Measurements from ENCODE around the gene SUPT7L.
A peak's percentile ranks its signal among the peaks of the same experiment; 100 is the strongest.
"Not testable (repeated sequence)": the region's sequence is repeated elsewhere in the genome, so short reads cannot be mapped to it uniquely, and the experiment has no call there.

The SUPT7L gene

DNA sequence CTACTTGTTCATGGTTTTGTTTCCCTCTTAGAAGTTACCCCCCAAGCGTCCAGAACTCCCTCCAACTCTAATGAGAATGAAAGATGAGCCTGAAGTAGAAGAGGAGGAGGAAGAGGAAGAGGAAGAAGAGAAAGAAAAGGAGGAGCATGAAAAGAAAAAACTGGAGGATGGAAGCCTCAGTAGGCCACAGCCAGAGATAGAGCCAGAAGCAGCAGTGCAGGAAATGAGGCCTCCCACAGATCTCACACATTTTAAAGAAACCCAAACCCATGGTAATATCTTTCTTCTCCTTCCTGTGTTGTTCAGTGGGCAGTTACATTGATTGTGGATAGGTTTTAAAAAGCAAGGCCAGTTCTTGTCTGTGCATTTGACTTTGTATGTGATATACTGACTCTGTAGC is 21.6 kb upstream of the SUPT7L start:
- not testable (repeated sequence) for DNase-seq

DNA sequence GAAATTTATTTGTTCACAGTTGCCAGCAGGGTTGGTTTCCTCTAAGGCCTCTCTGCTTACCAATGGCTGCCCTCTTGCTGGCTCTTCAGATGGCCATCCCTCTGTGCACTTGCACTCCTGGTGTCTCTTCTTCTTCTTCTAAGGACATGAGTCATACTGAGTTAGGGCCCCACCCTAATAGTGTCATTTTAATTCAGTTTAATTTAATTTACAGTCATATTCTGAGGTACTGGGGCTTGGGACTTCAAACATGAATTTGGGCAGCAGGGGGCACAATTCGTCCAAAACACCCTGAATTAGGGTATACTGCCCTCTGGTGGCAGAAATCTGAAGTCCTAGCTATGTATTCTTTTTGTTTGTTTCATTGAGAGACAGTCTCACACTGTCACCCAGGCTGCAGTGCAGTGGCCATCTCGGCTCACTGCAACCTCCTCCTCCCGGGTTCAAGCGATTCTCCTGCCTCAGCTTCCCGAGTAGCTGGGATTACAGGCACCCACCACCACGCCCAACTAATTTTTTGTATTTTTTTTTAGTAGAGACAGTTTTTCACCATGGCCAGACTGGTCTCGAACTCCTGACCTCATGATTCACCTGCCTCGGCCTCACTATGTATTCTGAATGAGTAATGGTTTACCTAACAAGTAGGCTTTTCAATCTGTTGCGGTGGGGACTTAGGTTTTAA is 20.1 kb upstream of the SUPT7L start:
- peak; percentile 75 for DNase-seq

- not testable (repeated sequence) for DNase-seq
Measured at GRCh38 chr2:27682334-27682771, 18.9 kb upstream of the SUPT7L start.

DNA sequence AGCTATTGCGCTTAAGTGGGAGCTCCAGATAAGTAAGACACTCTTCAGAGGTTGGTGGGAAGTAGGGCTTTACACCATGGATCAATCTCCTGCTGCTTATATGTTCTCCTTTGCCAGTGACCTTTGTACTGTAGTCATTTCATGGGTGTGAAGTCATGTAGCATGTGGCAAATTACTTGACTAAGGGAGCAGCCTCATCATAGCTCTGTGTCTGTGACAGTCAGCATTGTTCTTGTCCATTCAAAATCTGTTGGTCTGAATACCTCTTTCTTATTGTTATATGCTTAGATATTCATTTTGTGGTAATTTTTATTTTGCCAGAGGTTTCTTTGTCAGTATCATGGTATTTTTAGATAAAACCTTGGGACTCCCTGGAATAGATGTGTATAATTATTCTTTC is 18.4 kb upstream of the SUPT7L start:
- DNase-seq, result no peak

DNA sequence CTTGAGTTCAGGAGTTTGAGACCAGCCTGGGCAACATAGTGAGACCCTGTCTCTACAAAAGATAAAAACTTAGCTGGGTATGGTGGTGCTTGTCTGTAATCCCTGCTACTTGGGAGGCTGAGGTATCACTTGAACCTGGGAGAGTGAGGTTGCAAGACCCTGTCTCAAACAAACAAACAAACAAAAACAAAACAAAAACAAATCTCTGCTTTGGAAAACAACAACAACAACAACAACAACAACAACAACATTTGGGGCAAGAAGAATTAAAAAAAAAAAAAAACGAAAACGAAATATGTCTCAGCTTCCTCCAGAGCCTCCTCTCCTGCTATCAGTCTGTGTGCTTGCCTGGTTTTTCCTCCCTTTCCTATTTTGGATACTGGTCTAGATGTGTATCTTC is 17.2 kb upstream of the SUPT7L start:
- no peak for DNase-seq

DNA sequence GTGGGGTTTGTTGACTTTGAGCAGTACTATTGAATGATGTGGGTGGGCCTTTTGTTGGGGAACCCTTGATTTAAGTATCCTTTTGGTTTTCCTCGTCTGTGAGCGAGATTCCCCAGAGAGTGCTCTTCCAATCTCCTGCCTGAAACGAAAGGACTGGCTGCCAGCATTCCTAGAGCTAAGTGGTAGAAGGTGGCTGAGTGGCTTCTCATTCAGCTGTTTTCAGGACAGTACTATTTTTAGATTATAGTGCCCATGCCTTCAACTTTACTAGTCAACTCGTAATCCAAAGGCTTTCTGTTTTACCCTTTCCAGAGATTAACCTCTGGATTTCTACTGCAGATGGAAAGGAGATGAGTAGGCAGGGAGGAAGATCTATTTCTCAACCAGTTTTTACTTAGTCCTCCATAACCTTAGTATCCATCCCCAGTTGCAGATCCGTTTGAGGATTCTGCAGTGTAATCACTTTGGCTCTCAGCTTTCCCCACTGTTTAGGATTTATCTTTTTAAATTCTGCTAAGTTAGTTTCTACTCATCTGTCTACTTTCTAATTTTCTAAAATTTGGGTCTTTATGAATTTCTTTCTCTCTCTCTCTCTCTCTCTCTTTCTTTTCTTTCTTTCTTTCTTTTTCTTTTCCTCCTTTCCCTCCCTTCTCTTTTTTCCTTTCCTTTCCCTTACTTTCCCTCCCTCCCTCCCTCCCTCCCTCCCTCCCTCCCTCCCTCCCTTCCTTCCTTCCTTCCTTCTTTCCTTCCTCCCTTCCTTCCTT is 9.5 kb upstream of the SUPT7L start:
- DNase-seq, result no peak

DNA sequence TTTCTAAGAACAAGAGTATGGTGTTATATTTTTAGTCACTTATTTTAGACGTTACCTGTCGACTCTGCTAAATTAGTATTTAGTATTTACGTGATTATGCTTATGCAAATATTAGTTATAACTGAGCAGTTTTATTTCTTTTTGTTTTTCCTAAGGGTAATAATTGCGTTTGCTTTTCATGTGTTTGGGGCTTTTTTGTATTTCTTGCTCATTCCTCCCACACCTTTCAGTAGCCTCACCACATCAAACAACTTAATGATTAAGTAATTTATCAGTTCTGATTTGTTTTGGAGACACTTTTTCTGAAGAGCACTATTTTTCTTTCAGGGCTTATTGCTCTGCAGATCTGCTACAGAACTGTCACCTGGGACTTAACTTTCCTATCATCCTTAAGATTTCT is 7.8 kb upstream of the SUPT7L start:
- no peak for DNase-seq

DNA sequence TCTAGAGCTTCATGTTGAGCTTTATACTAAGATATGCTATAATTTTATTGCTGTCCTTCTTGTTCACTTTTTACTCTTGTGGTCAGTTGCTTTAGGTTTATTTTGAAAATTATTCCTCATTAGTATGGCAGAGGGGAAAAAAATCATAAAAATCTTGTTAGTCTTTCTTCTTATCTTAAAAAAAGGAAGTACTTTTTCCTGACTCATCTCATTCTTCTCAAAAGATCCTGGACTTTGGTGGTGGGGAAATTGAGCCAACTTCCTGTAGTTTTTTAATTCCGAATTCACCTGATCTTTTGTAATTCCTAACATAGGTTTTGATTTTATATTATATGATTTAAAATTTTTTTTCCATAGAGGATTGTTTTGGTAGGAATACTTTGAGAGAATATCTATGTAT is 4.0 kb upstream of the SUPT7L start:
- no peak for DNase-seq

GRCh38 chr2:27664622-27665363 is 1.4 kb upstream of the SUPT7L start:
- DNase-seq, result no peak

- no peak for DNase-seq
Measured at GRCh38 chr2:27664154-27664574, 750 bp upstream of the SUPT7L start.

GRCh38 chr2:27661371-27661770 is 2.0 kb downstream of the SUPT7L start:
- no peak for DNase-seq

- no peak for DNase-seq
Measured at GRCh38 chr2:27655155-27655951, 8.1 kb downstream of the SUPT7L start.

DNA sequence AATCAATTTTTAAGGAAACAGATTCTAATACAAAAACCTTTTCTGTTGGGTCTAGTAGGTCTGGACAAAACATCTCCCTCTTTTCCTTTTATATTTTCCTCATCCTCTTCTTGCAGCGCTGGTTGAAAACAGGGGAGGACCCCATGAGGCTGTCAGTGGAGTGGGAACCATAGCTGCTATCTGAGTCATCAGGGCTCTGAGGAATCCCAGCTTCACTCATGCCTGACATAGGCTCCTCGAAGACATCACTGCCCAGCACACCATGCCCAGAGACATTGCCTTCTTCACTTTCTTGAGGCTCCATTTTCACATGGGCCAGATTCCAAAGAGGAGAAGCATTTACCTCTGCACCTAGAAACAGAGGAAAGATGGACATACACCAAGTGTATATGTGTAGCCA is 10.0 kb downstream of the SUPT7L start:
- DNase-seq, result no peak

DNA sequence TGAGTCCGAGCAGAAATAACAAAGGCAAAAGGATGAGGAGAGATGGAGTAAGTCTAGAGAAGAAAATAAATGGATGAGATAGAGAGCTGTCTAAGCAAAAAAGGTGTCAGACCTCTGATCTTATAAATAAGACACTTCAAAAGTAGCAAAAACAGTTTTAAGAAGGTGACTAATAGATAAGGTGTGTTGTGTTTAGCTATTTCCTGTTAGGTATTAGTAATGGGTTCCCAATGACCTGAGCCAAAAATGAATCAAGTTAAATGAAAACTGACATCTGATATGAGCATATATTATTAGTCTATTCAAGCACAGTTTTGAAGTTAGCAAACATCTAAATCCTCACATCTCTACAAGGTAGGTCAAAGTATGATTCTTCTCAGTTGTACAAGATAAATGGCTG is 10.6 kb downstream of the SUPT7L start:
- DNase-seq, result no peak

GRCh38 chr2:27652341-27652740 is 11.1 kb downstream of the SUPT7L start:
- no peak for DNase-seq

- DNase-seq, result no peak
Measured at GRCh38 chr2:27651056-27651455, 12.4 kb downstream of the SUPT7L start.

DNA sequence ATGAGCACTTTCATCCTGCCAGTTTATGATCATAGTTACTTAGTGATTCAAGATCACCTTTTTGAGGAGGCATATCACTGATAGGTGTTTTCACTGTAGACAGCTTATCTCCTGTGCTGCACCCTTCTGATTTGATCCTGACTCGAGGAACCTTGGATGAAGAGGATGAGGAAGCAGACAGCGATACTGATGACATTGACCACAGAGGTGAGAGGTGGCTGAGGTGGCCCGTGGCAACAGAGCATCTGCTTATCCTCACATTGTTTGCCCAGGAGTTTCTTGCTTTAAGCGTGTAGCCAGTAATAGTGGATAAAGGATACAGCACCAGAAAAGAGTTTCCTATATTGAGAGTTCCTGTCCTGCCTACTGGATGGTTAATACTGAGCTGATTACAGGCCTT is 15.7 kb downstream of the SUPT7L start:
- DNase-seq, result no peak

DNA sequence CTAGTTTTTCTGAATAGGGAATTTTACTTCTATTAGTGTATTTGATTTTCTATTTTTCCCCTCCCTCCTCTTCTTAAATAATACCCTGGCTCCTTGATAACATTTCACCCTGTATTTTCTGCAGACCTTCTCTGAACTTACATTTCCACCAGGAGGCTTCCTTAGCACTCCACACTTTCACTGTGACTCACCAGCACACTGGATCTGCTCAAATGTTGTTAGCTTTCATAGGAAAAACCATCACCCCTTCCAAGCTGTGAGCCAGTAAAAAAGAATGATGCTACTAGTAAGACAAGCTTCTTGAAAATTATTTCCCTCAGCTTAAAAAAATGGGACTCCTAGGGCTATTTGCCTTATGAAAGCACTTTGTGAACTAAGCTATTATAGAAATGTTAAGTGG is 16.1 kb downstream of the SUPT7L start:
- no peak for DNase-seq

DNA sequence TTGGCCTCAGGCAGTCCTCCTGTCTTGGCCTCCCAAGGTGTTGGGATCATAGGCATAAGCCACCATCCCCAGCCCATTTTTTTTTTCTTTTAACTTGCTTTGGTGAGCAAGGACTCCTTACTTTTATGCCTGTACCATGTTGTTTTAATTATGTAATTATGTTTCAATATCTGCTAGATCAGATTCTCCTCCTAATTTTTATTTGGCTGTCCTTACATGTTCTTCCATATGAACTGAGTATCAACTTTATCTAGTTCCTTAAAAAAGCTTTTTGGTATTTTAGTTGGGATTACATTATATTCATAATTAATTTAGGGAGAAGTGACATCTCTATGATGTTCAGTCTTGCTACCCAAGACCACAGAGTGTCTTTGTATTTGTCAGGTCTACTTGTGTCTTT is 18.2 kb downstream of the SUPT7L start:
- DNase-seq, result no peak

DNA sequence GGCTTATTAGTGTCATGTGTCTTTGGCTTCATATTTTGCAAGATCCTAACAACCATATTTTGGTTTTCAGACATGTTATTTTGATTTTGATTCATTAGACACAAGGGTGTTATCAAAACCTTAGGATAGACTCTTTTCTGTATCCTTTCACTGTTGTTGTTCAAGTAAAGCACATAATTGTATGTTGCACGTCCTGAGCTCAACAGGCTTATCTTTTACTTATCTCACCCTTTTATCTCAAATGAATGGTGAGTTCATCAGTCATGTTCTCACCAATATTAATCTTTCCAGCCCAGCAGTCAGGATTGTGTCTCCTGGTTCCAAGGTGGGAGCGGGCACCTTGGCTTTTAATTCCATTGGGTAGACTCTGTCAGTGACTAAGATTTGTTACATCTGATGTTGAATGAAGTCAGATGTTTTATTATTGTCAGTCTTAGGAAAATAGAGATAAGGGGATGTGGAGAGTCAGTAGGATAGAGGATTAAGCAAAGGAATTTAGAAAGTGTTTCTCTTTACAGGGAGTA is 22.6 kb downstream of the SUPT7L start:
- DNase-seq, result no peak

GRCh38 chr2:27638709-27639108 is 24.7 kb downstream of the SUPT7L start:
- DNase-seq, result no peak

GRCh38 chr2:27638037-27638637 is 25.3 kb downstream of the SUPT7L start:
- DNase-seq, result no peak
